Nephron (organoid): ENCODE results near the gene ARID3A.

Experiments used
- H3K27ac Mint-ChIP-seq, 3 experiments: 2 replicates each; pipeline ENCODE4 v1.8.0; 2020; ENCODE audit warnings: mixed read lengths in 3 of 3, mild to moderate bottlenecking in 2 of 3, moderate library complexity in 1 of 3
- H3K27me3 Mint-ChIP-seq: 2 replicates; pipeline ENCODE4 v1.8.0; 2021; ENCODE audit warnings: low read depth, mild to moderate bottlenecking, moderate library complexity, mixed read lengths
- H3K36me3 Mint-ChIP-seq: 2 replicates; pipeline ENCODE4 v1.8.0; 2020; ENCODE audit warnings: low read depth, mixed read lengths
- H3K4me1 Mint-ChIP-seq: 2 replicates; pipeline ENCODE4 v1.8.0; 2020; ENCODE audit warnings: mixed read lengths
- H3K4me3 Mint-ChIP-seq, 3 experiments: 2 replicates each; pipeline ENCODE4 v1.8.0; 2020; ENCODE audit warnings: mild to moderate bottlenecking in 3 of 3, mixed read lengths in 3 of 3, moderate library complexity in 2 of 3
- H3K9me3 Mint-ChIP-seq: 2 replicates; pipeline ENCODE4 v1.8.0; 2020; ENCODE audit warnings: mixed read lengths
- CTCF ChIP-seq, 3 experiments: fragments of 200-600 bp; sonication (generic); IDR thresholded peaks; one replicate each; pipeline ENCODE4 v1.5.0; 2021; ENCODE audit warnings: antibody characterized with exemption in 3 of 3; ENCODE audit not compliant: unreplicated experiment in 3 of 3

Gene ARID3A

DNA sequence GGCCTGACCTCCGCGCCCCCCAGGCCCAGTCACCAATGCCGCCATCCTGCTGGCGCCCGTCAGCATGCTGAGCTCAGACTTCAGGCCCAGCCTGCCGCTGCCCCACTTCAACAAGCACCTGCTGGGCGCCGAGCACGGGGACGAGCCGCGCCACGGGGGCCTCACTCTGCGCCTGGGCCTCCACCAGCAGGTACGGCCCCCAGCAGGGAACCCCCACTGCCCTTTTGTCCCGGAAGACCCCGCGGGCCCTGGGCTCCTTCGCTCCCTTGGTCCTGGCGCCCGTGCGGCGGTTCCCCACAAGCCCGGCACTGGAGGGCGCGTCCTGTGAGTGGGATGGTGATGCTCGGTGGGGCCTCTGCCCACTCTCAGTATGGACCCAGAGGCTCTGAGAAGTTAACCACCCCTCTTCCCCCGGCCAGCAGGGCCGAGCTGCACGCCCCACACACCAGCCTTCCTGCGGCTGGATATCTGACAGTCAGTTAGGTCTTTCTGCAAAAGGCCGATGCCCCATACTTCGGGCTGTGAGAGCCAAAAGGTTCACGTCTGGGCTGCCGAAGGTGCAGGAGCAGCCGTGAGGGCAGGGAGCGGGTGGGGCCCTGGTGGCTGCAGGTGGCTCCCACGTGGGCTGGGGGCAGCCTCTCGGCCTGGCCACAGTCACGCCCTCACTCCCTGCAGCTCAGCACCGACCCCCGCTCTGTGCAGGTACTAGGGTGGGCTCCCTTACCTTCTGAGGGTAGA, 66.3 kb downstream of the ARID3A start:
- Mint-ChIP-seq H3K36me3 (peaks cover 12% of the 10 kb centered on the region), H3K4me1 (no peaks in the 10 kb centered on the region), H3K27ac (no peak overlapping the region), H3K4me3 (no peak overlapping the region), H3K9me3 (no peaks in the 10 kb centered on the region), H3K27me3 (peaks cover 16% of the 10 kb centered on the region)
- TF ChIP-seq CTCF (IDR thresholded peaks at IDR 0.05; ENCODE audit: unreplicated experiment in 3 of 3), result no peak

GRCh38 chr19:992670-993055, 66.8 kb downstream of the ARID3A start:
- H3K27me3 Mint-ChIP-seq, result peaks cover 22% of the 10 kb centered on the region
- H3K4me3 Mint-ChIP-seq, result no peak overlapping the region
- H3K36me3 Mint-ChIP-seq, result peaks cover 10% of the 10 kb centered on the region
- no peaks in the 10 kb centered on the region for H3K9me3 Mint-ChIP-seq
- TF ChIP-seq CTCF (IDR thresholded peaks at IDR 0.05; ENCODE audit: unreplicated experiment in 3 of 3), result no peak
- peak overlapping the region in 1 of 3 experiments; percentile 81 for H3K27ac Mint-ChIP-seq
- no peaks in the 10 kb centered on the region for H3K4me1 Mint-ChIP-seq

- H3K27ac Mint-ChIP-seq, result peak overlapping the region in 1 of 3 experiments; percentile 81
- TF ChIP-seq CTCF (IDR thresholded peaks at IDR 0.05; ENCODE audit: unreplicated experiment in 3 of 3), result no peak
Observed at GRCh38 chr19:993361-993830, 67.6 kb downstream of the ARID3A start.

DNA sequence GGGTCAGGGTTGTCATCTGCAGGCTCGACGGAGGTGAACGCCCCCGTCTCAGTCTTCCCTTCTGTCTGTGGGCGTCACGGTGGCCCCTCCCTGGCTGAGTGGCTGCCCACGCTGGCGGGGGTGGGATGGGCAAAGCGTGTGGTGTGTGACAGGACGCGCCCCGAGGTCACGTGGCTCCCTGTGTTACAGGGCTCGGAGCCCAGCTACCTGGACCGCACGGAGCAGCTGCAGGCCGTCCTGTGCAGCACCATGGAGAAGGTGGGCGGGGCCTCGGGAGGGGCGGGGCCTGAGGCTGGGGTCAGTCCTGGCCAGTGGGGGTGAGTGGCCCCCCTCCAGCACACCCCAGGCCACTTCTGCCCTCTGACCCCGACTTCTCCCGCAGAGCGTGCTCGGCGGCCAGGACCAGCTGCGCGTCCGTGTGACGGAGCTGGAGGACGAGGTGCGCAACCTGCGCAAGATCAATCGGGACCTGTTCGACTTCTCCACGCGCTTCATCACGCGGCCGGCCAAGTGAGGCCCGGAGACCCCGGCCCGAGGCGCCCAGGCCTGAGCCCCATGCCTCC, 68.1 kb downstream of the ARID3A start:
- peaks cover 5% of the 10 kb centered on the region for H3K4me1 Mint-ChIP-seq
- peak overlapping the region in 1 of 3 experiments; percentile 81 for H3K27ac Mint-ChIP-seq
- no peak for TF ChIP-seq CTCF (IDR thresholded peaks at IDR 0.05; ENCODE audit: unreplicated experiment in 3 of 3)
- H3K36me3 Mint-ChIP-seq, result peaks cover 5% of the 10 kb centered on the region
- H3K4me3 Mint-ChIP-seq, result no peak overlapping the region
- H3K9me3 Mint-ChIP-seq, result no peaks in the 10 kb centered on the region
- peaks cover 34% of the 10 kb centered on the region for H3K27me3 Mint-ChIP-seq

More at GRCh38 chr19:993361-993830, 67.6 kb downstream of the ARID3A start:
- Mint-ChIP-seq H3K4me1 (no peaks in the 10 kb centered on the region), H3K27me3 (peaks cover 29% of the 10 kb centered on the region), H3K9me3 (no peaks in the 10 kb centered on the region), H3K4me3 (no peak overlapping the region), H3K36me3 (peaks cover 10% of the 10 kb centered on the region)

DNA sequence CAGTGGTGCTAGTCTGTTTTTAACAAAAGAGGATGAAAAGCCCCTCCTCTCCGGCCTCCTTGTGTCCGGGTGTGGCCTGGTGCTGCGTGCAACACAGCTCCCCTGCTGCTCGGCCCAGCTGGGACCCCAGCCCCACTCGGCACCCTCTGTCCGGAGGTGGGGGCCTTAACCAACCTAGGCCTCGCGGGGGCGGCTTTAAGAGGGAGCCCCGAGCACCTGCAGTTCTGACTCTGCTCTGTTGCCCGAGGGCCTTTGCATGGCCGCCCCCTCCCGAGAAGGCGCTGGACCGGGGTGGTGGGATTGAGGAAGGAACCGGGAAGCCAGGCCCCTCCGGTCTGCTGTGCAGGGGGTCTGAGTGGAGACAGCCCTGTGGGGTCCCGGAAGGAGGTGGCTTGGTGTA, 68.7 kb downstream of the ARID3A start:
- Mint-ChIP-seq H3K36me3 (peaks cover 4% of the 10 kb centered on the region), H3K4me1 (peaks cover 10% of the 10 kb centered on the region), H3K9me3 (no peaks in the 10 kb centered on the region), H3K27ac (no peak overlapping the region), H3K4me3 (no peak overlapping the region), H3K27me3 (peaks cover 40% of the 10 kb centered on the region)
- no peak for TF ChIP-seq CTCF (IDR thresholded peaks at IDR 0.05; ENCODE audit: unreplicated experiment in 3 of 3)
